Measurements from ENCODE around the gene TTC22. TPM values are rescaled to one million over a fixed set of nuclear protein-coding genes. Genes with fewer than 3 reads are reported as not detected.

TTC22 gene
- total and polyA plus RNA-seq, 2 of the 4 experiments (the other 2 are of a cell fraction) = not detected

DNA sequence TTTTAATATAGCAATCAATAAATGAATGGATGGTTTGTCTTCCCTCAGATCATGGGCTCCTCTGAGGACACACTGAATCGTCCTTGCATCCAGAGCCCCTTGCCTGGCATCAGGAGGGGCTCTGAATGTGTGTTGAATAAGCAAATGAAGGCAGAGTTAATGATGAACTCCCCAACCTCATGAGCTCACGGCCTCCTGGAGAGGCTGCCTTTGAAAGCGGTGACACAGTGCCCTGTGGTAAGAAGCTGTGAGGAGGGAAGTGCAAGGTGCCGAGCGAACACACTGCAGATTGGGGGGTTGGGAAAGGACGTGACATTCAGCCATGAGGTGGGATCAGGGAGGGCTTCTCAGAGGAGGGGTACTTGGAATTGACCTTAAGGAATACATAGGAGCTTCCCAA lies 33.6 kb downstream of the TTC22 start:
- in situ Hi-C loops (cut with MboI; ENCODE audit: low sequenced_read_pairs) (no loop called here), intact Hi-C loops (cut with micrococcal nuclease) (no loop called here), dilution Hi-C loops (cut with HindIII; ENCODE audit: low sequenced_read_pairs, unreplicated experiment) (no loop called here)
- H2BK120ac ChIP-seq (ENCODE audit: low read depth, low read length) = no peak overlapping the region
- no peak overlapping the region for H3K4me3 ChIP-seq (ENCODE audit: insufficient read depth, low read depth, low read length)
- no peak overlapping the region for H4K8ac ChIP-seq (ENCODE audit: low read depth in 2 of 2, low read length in 2 of 2)
- ATAC-seq (ENCODE audit: low read depth) = no peak
- no peak overlapping the region for H3K4me2 ChIP-seq (ENCODE audit: low read depth, low read length)
- no peaks in the 10 kb centered on the region for H3K36me3 ChIP-seq (ENCODE audit: control insufficient read depth, insufficient read depth, low read length)
- H3K14ac ChIP-seq (replicated peaks; ENCODE audit: low read depth, low read length) = no peak overlapping the region
- POLR2A ChIA-PET (ENCODE audit: unreplicated experiment) = no interaction called here
- H3K4me1 ChIP-seq (ENCODE audit: control insufficient read depth, insufficient read depth, low read length) = no peaks in the 10 kb centered on the region
- H2AK5ac ChIP-seq (ENCODE audit: low read depth, low read length) = no peak overlapping the region
- peaks cover 4% of the 10 kb centered on the region; the same call in 1 of the 2 replicates for H3K27me3 ChIP-seq (ENCODE audit: control insufficient read depth, insufficient read depth, low read length)
- no peak overlapping the region for H2BK15ac ChIP-seq (ENCODE audit: low read depth, low read length)
- no peaks in the 10 kb centered on the region for H3K9me3 ChIP-seq (ENCODE audit: control insufficient read depth, insufficient read depth, low read length)
- no peak overlapping the region for H3K23ac ChIP-seq (ENCODE audit: low read depth, low read length)
- no peak overlapping the region for H2AFZ ChIP-seq (replicated peaks; ENCODE audit: low read length, poor library complexity)
- H3K18ac ChIP-seq (ENCODE audit: low read depth, low read length) = no peak overlapping the region
- BruUV-seq (replicated peaks) = no TSS peak
- CTCF ChIA-PET = no interaction called here
- no peaks in the 10 kb centered on the region for H3K9me1 ChIP-seq (ENCODE audit: insufficient read depth, low read length)
- no peak overlapping the region for H4K5ac ChIP-seq (ENCODE audit: low read depth, low read length)
- H3K79me1 ChIP-seq (ENCODE audit: low read depth in 1 of 2, low read length in 2 of 2) = peaks cover 15 to 18% of the 10 kb centered on the region in 2 experiments
- no peak overlapping the region for H2AK9ac ChIP-seq (replicated peaks; ENCODE audit: low read depth, low read length, poor library complexity)
- no peak for DNase-seq
- WGBS, 2 experiments (ENCODE audit: extremely low coverage in 2 of 2, insufficient read length in 1 of 2) = 49% methylated on average over 5 of the region's 6 CpGs; no CpG with 5 or more reads in 1 of the 2 experiments
- no peak overlapping the region for H2BK5ac ChIP-seq (ENCODE audit: low read depth, low read length, poor library complexity, severe bottlenecking)
- no peak overlapping the region for H3K9ac ChIP-seq (ENCODE audit: low read depth, low read length)
- no peak overlapping the region for H3K4ac ChIP-seq (ENCODE audit: low read depth, low read length)
- no peak overlapping the region for H3K56ac ChIP-seq (ENCODE audit: extremely low read depth, insufficient read depth, low read length)
- H4K20me1 ChIP-seq (ENCODE audit: insufficient read depth, low read length) = no peaks in the 10 kb centered on the region
- no peak overlapping the region for H2BK20ac ChIP-seq (ENCODE audit: low read depth, low read length)
- no peak overlapping the region for H4K91ac ChIP-seq (ENCODE audit: insufficient read depth, low read depth, low read length)
- TF ChIP-seq RCOR1 (IDR thresholded peaks at IDR 0.05; ENCODE audit: insufficient replicate concordance, low read length) (no peak), CEBPB (IDR thresholded peaks at IDR 0.05; ENCODE audit: low read depth, low read length) (no peak), CHD1 (IDR thresholded peaks at IDR 0.05; ENCODE audit: low read depth, low read length) (no peak), BHLHE40 (IDR thresholded peaks at IDR 0.05; ENCODE audit: low read depth, low read length) (no peak), FOS (IDR thresholded peaks at IDR 0.05; ENCODE audit: low read depth, low read length) (no peak), POLR2A (IDR thresholded peaks at IDR 0.05; ENCODE audit: low read depth, low read length) (no peak), NFE2L2 (IDR thresholded peaks at IDR 0.05; ENCODE audit: low read depth, low read length) (no peak), CTCF (conservative IDR thresholded peaks at IDR 0.05; ENCODE audit: low read depth, low read length) (no peak), SMC3 (IDR thresholded peaks at IDR 0.05; ENCODE audit: low read depth, low read length) (no peak), RFX5 (IDR thresholded peaks at IDR 0.05; ENCODE audit: low read depth, low read length) (no peak), MAFK (IDR thresholded peaks at IDR 0.05; ENCODE audit: low read depth, low read length) (no peak), RAD21 (IDR thresholded peaks at IDR 0.05; ENCODE audit: low read length) (no peak), MXI1 (IDR thresholded peaks at IDR 0.05; ENCODE audit: borderline replicate concordance, low read depth, low read length) (no peak), MAZ (IDR thresholded peaks at IDR 0.05; ENCODE audit: borderline replicate concordance, low read depth, low read length) (no peak)
- TF ChIP-seq, protein P1, sequence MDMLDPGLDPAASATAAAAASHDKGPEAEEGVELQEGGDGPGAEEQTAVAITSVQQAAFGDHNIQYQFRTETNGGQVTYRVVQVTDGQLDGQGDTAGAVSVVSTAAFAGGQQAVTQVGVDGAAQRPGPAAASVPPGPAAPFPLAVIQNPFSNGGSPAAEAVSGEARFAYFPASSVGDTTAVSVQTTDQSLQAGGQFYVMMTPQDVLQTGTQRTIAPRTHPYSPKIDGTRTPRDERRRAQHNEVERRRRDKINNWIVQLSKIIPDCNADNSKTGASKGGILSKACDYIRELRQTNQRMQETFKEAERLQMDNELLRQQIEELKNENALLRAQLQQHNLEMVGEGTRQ (IDR thresholded peaks at IDR 0.05; ENCODE audit: low read depth, low read length) = no peak
- TF ChIP-seq, protein P2, sequence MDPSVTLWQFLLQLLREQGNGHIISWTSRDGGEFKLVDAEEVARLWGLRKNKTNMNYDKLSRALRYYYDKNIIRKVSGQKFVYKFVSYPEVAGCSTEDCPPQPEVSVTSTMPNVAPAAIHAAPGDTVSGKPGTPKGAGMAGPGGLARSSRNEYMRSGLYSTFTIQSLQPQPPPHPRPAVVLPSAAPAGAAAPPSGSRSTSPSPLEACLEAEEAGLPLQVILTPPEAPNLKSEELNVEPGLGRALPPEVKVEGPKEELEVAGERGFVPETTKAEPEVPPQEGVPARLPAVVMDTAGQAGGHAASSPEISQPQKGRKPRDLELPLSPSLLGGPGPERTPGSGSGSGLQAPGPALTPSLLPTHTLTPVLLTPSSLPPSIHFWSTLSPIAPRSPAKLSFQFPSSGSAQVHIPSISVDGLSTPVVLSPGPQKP (IDR thresholded peaks at IDR 0.05; ENCODE audit: borderline replicate concordance, low read depth, low read length) = no peak
- H3K27ac ChIP-seq (ENCODE audit: insufficient read depth, low read length) = no peak overlapping the region

Data from IMR-90 (cell line).